Epithelial cell of proximal tubule (primary cell): Measurements from ENCODE around the gene VSX1. TPM values are rescaled to one million over a fixed set of nuclear protein-coding genes. Genes with fewer than 3 reads are reported as not detected.

ENCODE experiments used
- DNase-seq: peaks from one replicate; pipeline ENCODE4 v3.0.0-alpha.2; 2011; ENCODE audit warnings: low read depth
- H3K4me3 ChIP-seq: 2 replicates; pipeline ENCODE4 v1.5.1; 2011; ENCODE audit warnings: low read depth, mild to moderate bottlenecking, low read length
- total RNA-seq: library from RNA; depleted of rRNA; stranded (reverse); fragments of >200 nt; gene quantifications from 2 replicates; pipeline ENCODE4 v1.2.3, GENCODE V29; 2015
- TF ChIP-seq, protein P1 (sequence below): conservative IDR thresholded peaks from 2 replicates; pipeline ENCODE4 v1.5.1; 2012; ENCODE audit warnings: low read depth, mild to moderate bottlenecking, low read length

VSX1 gene
- total RNA-seq, 1 donor from 2014 or later: not detected

DNA sequence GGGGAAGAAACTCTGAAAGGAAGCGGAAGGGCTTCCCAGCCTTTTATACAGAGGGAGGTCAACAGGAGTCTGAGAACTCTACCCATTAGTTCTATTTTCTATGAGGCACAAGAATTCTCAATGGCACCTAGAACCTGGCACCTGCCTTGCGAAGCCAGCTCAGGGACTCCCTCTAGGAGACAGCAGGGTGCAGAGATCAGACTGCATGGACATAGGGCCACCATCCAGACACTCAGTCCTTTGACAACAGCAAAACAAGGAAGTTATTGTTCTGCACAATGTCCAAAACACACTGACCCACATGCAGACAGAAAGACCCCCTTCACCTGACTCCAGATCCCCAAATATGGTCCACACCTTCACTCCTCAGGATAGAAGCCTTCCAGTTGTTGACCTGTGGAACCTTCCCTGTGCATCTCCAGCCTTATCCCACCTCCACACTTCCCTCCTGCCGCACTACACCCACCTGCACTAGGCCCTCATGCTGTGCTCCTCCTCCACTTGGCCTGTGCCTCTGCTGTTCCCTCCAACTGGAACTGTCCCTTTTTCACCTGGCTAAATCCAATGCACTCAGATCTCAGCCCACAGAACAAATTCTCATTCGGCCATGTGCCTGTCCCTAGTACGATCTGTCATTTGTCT, 51.8 kb downstream of the VSX1 start:
- DNase-seq: no peak
- TF ChIP-seq, protein P1, sequence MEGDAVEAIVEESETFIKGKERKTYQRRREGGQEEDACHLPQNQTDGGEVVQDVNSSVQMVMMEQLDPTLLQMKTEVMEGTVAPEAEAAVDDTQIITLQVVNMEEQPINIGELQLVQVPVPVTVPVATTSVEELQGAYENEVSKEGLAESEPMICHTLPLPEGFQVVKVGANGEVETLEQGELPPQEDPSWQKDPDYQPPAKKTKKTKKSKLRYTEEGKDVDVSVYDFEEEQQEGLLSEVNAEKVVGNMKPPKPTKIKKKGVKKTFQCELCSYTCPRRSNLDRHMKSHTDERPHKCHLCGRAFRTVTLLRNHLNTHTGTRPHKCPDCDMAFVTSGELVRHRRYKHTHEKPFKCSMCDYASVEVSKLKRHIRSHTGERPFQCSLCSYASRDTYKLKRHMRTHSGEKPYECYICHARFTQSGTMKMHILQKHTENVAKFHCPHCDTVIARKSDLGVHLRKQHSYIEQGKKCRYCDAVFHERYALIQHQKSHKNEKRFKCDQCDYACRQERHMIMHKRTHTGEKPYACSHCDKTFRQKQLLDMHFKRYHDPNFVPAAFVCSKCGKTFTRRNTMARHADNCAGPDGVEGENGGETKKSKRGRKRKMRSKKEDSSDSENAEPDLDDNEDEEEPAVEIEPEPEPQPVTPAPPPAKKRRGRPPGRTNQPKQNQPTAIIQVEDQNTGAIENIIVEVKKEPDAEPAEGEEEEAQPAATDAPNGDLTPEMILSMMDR: no peak

DNA sequence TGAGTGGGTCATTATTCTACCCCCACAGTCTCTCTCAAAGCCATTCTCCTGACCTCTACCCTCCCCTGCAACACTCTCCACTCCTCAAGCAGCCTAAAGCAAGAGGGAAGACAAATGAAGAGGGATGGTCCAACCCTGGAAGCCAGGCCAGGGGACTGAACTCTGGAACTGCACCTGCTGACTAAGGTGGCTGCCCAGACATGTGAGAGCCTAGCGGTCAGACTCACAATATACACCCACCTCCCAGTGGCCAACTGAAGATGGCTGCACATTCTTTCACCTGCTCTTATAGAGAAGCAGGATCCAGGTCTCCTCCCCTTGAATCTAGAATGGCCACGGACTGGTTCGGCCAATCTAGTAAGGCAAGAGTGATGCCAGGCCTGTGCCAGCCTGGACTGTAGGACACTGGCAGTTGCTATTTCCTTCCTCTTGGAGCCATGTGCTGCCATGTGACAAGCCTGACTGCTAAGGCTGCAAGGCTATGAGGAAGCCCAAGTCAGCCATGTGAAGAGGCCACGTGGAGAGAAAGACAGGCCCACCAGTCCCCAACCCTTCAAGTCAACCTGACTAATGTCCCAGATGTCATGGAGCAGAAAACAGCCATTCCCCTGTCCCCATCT, 55.8 kb downstream of the VSX1 start:
- TF ChIP-seq, protein P1: no peak
- no peak overlapping the region for H3K4me3 ChIP-seq
- no peak for DNase-seq

More for the DNA sequence above, 51.8 kb downstream of the VSX1 start:
- no peak overlapping the region for H3K4me3 ChIP-seq

Other genes starting within 250 kb of the VSX1 start
- gene CST7, start 132.9 kb downstream of the VSX1 start, total RNA-seq: not detected in 2 replicates
- 94.4 and 108 TPM in 2 replicates for gene APMAP, start 89.4 kb downstream of the VSX1 start, total RNA-seq
- gene ACSS1, start 24.0 kb downstream of the VSX1 start, total RNA-seq: 3.9 and 4.1 TPM in 2 replicates
- 76.5 and 103 TPM in 2 replicates for gene ENTPD6, start 113.6 kb upstream of the VSX1 start, total RNA-seq
- gene PYGB, start 165.9 kb upstream of the VSX1 start, total RNA-seq: 145 and 241 TPM in 2 replicates